ENCODE results near the gene ESYT1.
"Not testable (repeated sequence)": the region's sequence is repeated elsewhere in the genome, so short reads cannot be mapped to it uniquely, and the experiment has no call there.

GRCh38 chr12:56117082-56117706, 10.9 kb upstream of the ESYT1 start:
- not testable (repeated sequence) for TF ChIP-seq CTCF, POLR2A (IDR thresholded peaks at IDR 0.05)

All from heart left ventricle (tissue), 13 donors.